H1 (cell line): ENCODE data around the gene POC1B. TPM values are rescaled to one million over a fixed set of nuclear protein-coding genes. Genes with fewer than 3 reads are reported as not detected.

Experiments
- CTCF ChIA-PET: fragments of 300-600 bp; sonication (Branson Sonifier 250); formaldehyde crosslinking; loops from one replicate; lab custom pipeline; 2021; ENCODE audit not compliant: partially characterized antibody; lab: Charles Lee
- POLR2A ChIA-PET: fragments of 300-600 bp; sonication (Branson Sonifier 250); formaldehyde crosslinking; loops from one replicate; lab custom pipeline; 2021; ENCODE audit warnings: inconsistent platforms; ENCODE audit not compliant: partially characterized antibody; lab: Charles Lee
- DNase-seq, 2 experiments: peaks; one replicate each; pipeline versions ENCODE4 v3.0.0 to v3.0.0-alpha.2; 2010 to 2022; ENCODE audit warnings: low spot score in 2 of 2, low read depth in 1 of 2, mixed read lengths in 1 of 2
- FAIRE-seq: peaks from 2 replicates; lab custom pipeline; 2011; peaks lifted over from hg19 to GRCh38; lab: Jason Lieb, UNC
- H2AFZ ChIP-seq: 2 replicates; pipeline ENCODE4 v1.8.1; 2012; ENCODE audit warnings: low read length, inconsistent platforms
- H2AK5ac ChIP-seq: 2 replicates; pipeline ENCODE4 v1.6.1; 2013; ENCODE audit warnings: low read depth, low read length
- H2BK120ac ChIP-seq: replicated peaks from 2 replicates; pipeline ENCODE3; 2013; ENCODE audit warnings: low read depth, low read length, inconsistent platforms
- H2BK12ac ChIP-seq: 2 replicates; pipeline ENCODE4 v1.6.1; 2013; ENCODE audit warnings: low read depth, low read length
- H2BK15ac ChIP-seq: 2 replicates; pipeline ENCODE4 v1.6.1; 2013; ENCODE audit warnings: low read length
- H2BK20ac ChIP-seq: 2 replicates; pipeline ENCODE4 v1.6.1; 2013; ENCODE audit warnings: low read length
- H2BK5ac ChIP-seq: 2 replicates; pipeline ENCODE4 v1.6.1; 2013; ENCODE audit warnings: low read depth, low read length
- H3K14ac ChIP-seq: 2 replicates; pipeline ENCODE4 v1.6.1; 2013; ENCODE audit warnings: inconsistent platforms; ENCODE audit not compliant: insufficient read length
- H3K18ac ChIP-seq: 2 replicates; pipeline ENCODE4 v1.6.1; 2013; ENCODE audit warnings: low read length; ENCODE audit errors: extremely low read depth
- H3K23ac ChIP-seq: 2 replicates; pipeline ENCODE4 v1.6.1; 2013; ENCODE audit warnings: inconsistent platforms; ENCODE audit not compliant: insufficient read length
- H3K23me2 ChIP-seq: 2 replicates; pipeline ENCODE4 v1.6.1; 2013; ENCODE audit warnings: low read depth, low read length
- H3K27ac ChIP-seq: 2 replicates; pipeline ENCODE4 v1.6.1; 2011; ENCODE audit warnings: low read depth, low read length, inconsistent platforms
- H3K27me3 ChIP-seq, 4 experiments: replicated peaks in 1 of 4; 1 replicate in 1 of 4; 2 replicates in 3 of 4; pipeline versions ENCODE4 v1.6.1 to v1.8.1; 2011 to 2013; ENCODE audit warnings: low read length in 3 of 4, mild to moderate bottlenecking in 3 of 4, inconsistent platforms in 2 of 4, mixed read lengths in 2 of 4, moderate library complexity in 1 of 4; ENCODE audit not compliant: control insufficient read depth in 3 of 4, insufficient read depth in 3 of 4; ENCODE audit errors: extremely low read depth in 1 of 4
- H3K36me3 ChIP-seq, 4 experiments: 2 replicates each; pipeline versions ENCODE4 v1.6.1 to v1.8.1; 2011 to 2013; ENCODE audit warnings: mild to moderate bottlenecking in 4 of 4, low read length in 3 of 4, moderate library complexity in 2 of 4, control low read depth in 1 of 4, inconsistent platforms in 1 of 4; ENCODE audit not compliant: insufficient read depth in 4 of 4, control insufficient read depth in 2 of 4
- H3K4ac ChIP-seq: replicated peaks from 2 replicates; pipeline ENCODE3; 2013; ENCODE audit warnings: low read length, low read depth, mixed read lengths, inconsistent platforms; ENCODE audit not compliant: insufficient read length
- H3K4me1 ChIP-seq, 4 experiments: replicated peaks in 1 of 4; 1 replicate in 1 of 4; 2 replicates in 3 of 4; pipeline versions ENCODE4 v1.6.1 to v1.8.1; 2011 to 2013; ENCODE audit warnings: low read length in 3 of 4, inconsistent platforms in 2 of 4, mixed read lengths in 1 of 4; ENCODE audit not compliant: insufficient read depth in 4 of 4, control insufficient read depth in 3 of 4
- H3K4me2 ChIP-seq, 2 experiments: 2 replicates each; pipeline versions ENCODE4 v1.6.1 to v1.8.1; 2011 to 2013; ENCODE audit warnings: low read depth in 2 of 2, low read length in 2 of 2, control low read depth in 1 of 2, inconsistent platforms in 1 of 2, mild to moderate bottlenecking in 1 of 2; ENCODE audit not compliant: insufficient read depth in 1 of 2
- H3K4me3 ChIP-seq, 4 experiments: fragments of 200-600, 300-600 bp in 1 of 4; sonication (generic), shearing (Covaris generic), sonication (Bioruptor Twin) in 1 of 4; 2 replicates each; pipeline versions ENCODE4 v1.5.1 to v1.8.1; 2011 to 2016; ENCODE audit warnings: low read length in 4 of 4, low read depth in 3 of 4, control low read depth in 2 of 4, inconsistent platforms in 2 of 4, mild to moderate bottlenecking in 2 of 4, mixed read lengths in 1 of 4, moderate library complexity in 1 of 4; ENCODE audit not compliant: insufficient read depth in 2 of 4; ENCODE audit errors: extremely low read depth in 1 of 4
- H3K56ac ChIP-seq: replicated peaks from 2 replicates; pipeline ENCODE3; 2013; ENCODE audit warnings: low read depth, mild to moderate bottlenecking, mixed read lengths, low read length, inconsistent platforms; ENCODE audit not compliant: insufficient read length
- H3K79me1 ChIP-seq: 2 replicates; pipeline ENCODE4 v1.6.1; 2013; ENCODE audit warnings: low read depth, low read length, control low read depth
- H3K79me2 ChIP-seq, 2 experiments: 2 replicates each; pipeline versions ENCODE4 v1.6.1 to v1.8.1; 2012 to 2013; ENCODE audit warnings: low read length in 2 of 2, mild to moderate bottlenecking in 2 of 2, inconsistent platforms in 1 of 2; ENCODE audit not compliant: insufficient read depth in 2 of 2, control insufficient read depth in 1 of 2
- H3K9ac ChIP-seq, 4 experiments: replicated peaks in 1 of 4; 1 replicate in 1 of 4; 2 replicates in 3 of 4; pipeline versions ENCODE4 v1.6.1 to v1.8.1; 2011 to 2013; ENCODE audit warnings: low read depth in 3 of 4, low read length in 3 of 4, control low read depth in 2 of 4, mild to moderate bottlenecking in 2 of 4, moderate library complexity in 2 of 4, inconsistent platforms in 1 of 4; ENCODE audit errors: extremely low read depth in 1 of 4
- H3K9me3 ChIP-seq, 2 experiments: 2 replicates each; pipeline versions ENCODE4 v1.6.1 to v1.8.1; 2012 to 2013; ENCODE audit warnings: mild to moderate bottlenecking in 2 of 2, moderate library complexity in 2 of 2, control low read depth in 1 of 2, inconsistent platforms in 1 of 2, low read depth in 1 of 2, low read length in 1 of 2, mixed read lengths in 1 of 2; ENCODE audit not compliant: insufficient read depth in 2 of 2
- H4K20me1 ChIP-seq, 2 experiments: replicated peaks in 1 of 2; 2 replicates each; pipeline versions ENCODE3 to v1.8.1; 2011 to 2013; ENCODE audit warnings: inconsistent platforms in 2 of 2, low read length in 2 of 2, mild to moderate bottlenecking in 1 of 2; ENCODE audit not compliant: insufficient read depth in 2 of 2, control insufficient read depth in 1 of 2
- H4K5ac ChIP-seq: 2 replicates; pipeline ENCODE4 v1.6.1; 2013; ENCODE audit warnings: low read length, low read depth, mixed read lengths, inconsistent platforms; ENCODE audit not compliant: insufficient read length
- H4K8ac ChIP-seq: 2 replicates; pipeline ENCODE4 v1.8.0; 2013; ENCODE audit warnings: mild to moderate bottlenecking, moderate library complexity, low read length, inconsistent platforms; ENCODE audit not compliant: insufficient read depth; ENCODE audit errors: extremely low read depth
- H4K91ac ChIP-seq: replicated peaks from 2 replicates; pipeline ENCODE3; 2013; ENCODE audit warnings: low read length, mixed read lengths, inconsistent platforms; ENCODE audit not compliant: insufficient read length
- ATF2 ChIP-seq: IDR thresholded peaks from 2 replicates; pipeline ENCODE4 v1.6.1; 2012; ENCODE audit warnings: low read length, inconsistent platforms
- KDM1A ChIP-seq: fragments of 200-600, 300-600 bp; sonication (generic); IDR thresholded peaks from 2 replicates; pipeline ENCODE4 v1.7.1; 2016; ENCODE audit warnings: mild to moderate bottlenecking, low read length, borderline replicate concordance
- WGBS, 2 experiments: shearing (Covaris generic) in 1 of 2; methylation state at CpG; one replicate each; pipeline versions ENCODE4 v1.1.6 to v1.1.7; 2013 to 2015; ENCODE audit warnings: low lambda C conversion rate in 2 of 2, mixed read lengths in 2 of 2, inconsistent platforms in 1 of 2, low coverage in 1 of 2, missing lambda C conversion rate in 1 of 2; ENCODE audit not compliant: insufficient replicate concordance in 2 of 2, insufficient coverage in 1 of 2, insufficient read length in 1 of 2; ENCODE audit errors: extremely low coverage in 1 of 2, missing lambda C conversion rate in 1 of 2; 5-methylcytosine and 5-hydroxymethylcytosine counted together
- polyA plus RNA-seq, 7 experiments: library from polyadenylated mRNA; depleted of rRNA in 3 of 7; stranded (reverse) in 5 of 7; unstranded in 2 of 7; fragments of >200 nt in 5 of 7; fragments of 200-250 nt in 2 of 7; gene quantifications; 1 replicate in 5 of 7; 2 replicates in 1 of 7; 4 replicates in 1 of 7; pipeline versions ENCODE4 v1.2.1 to v1.2.3, GENCODE V29; 2011 to 2013; ENCODE audit warnings: missing spikeins in 2 of 7, mixed read lengths in 2 of 7
- total RNA-seq: library from RNA; stranded (reverse); fragmentation: NEBNext Ultra II Directional; extraction: Animal tissue kit (Norgen Biotek cat#: 25700); gene quantifications from 2 replicates; pipeline ENCODE4 v1.2.1, GENCODE V29; 2021

Gene POC1B
- total and polyA plus RNA-seq, 2 of the 8 experiments (the other 6 are each of a cell fraction or from before 2014, with no cell fraction given) = 7.5 to 16.3 TPM

- CTCF ChIA-PET = no interaction called here
- no peak for FAIRE-seq
- H3K23me2 ChIP-seq = 0 out of 2 replicates have a peak, but pooled peaks cover 1% of the 10 kb centered on the region
- H2BK15ac ChIP-seq = no peak overlapping the region
- H3K27me3 ChIP-seq = no peaks in the 10 kb centered on the region
- no peak for TF ChIP-seq KDM1A
- TF ChIP-seq ATF2 = no peak
- TF ChIP-seq, all 59 proteins: peak for 0
- H3K9me3 ChIP-seq = no peaks in the 10 kb centered on the region
- H3K23ac ChIP-seq = no peak overlapping the region
- no peak overlapping the region for H3K14ac ChIP-seq
- no peak overlapping the region for H3K4me3 ChIP-seq
- no peak overlapping the region for H3K9ac ChIP-seq
- no peak overlapping the region for H2BK5ac ChIP-seq
- no peaks in the 10 kb centered on the region for H3K79me2 ChIP-seq
- H2BK20ac ChIP-seq = no peak overlapping the region
- H3K18ac ChIP-seq = no peak overlapping the region
- H3K36me3 ChIP-seq = no peaks in the 10 kb centered on the region
- H2BK120ac ChIP-seq = no peak overlapping the region
- DNase-seq = no peak
- H2AFZ ChIP-seq = no peak overlapping the region
- POLR2A ChIA-PET = no interaction called here
- no peaks in the 10 kb centered on the region for H4K20me1 ChIP-seq
- H4K5ac ChIP-seq = no peak overlapping the region
- H3K79me1 ChIP-seq = no peaks in the 10 kb centered on the region
- H4K91ac ChIP-seq = no peak overlapping the region
- no peak overlapping the region for H3K4ac ChIP-seq
- H2AK5ac ChIP-seq = no peak overlapping the region
- no peak overlapping the region for H2BK12ac ChIP-seq
- WGBS, 2 experiments = 76% methylated on average over 6 of the region's 6 CpGs; no CpG with 5 or more reads in 1 of the 2 experiments
- H3K4me1 ChIP-seq = no peaks in the 10 kb centered on the region
- no peak overlapping the region for H3K56ac ChIP-seq
- no peak overlapping the region for H3K27ac ChIP-seq
- H3K4me2 ChIP-seq = no peak overlapping the region
- no peak overlapping the region for H4K8ac ChIP-seq
Measured at GRCh38 chr12:89400415-89400814, 125.4 kb downstream of the POC1B start.
